Keratinocyte (primary cell): ENCODE data around the gene CFAP57. TPM values are rescaled to one million over a fixed set of nuclear protein-coding genes. Genes with fewer than 3 reads are reported as not detected.
A peak's percentile ranks its signal among the peaks of the same experiment; 100 is the strongest.

Source experiments
- DNase-seq: peaks from one replicate; pipeline ENCODE4 v3.0.0-alpha.2; 2011; ENCODE audit warnings: low read depth, missing footprints, low spot score
- FAIRE-seq: peaks from 2 replicates; lab custom pipeline; 2011; peaks lifted over from hg19 to GRCh38; lab: Jason Lieb, UNC
- H2AFZ ChIP-seq: 2 replicates; pipeline ENCODE4 v1.6.0; 2012; ENCODE audit warnings: low read length, control low read depth, inconsistent platforms; ENCODE audit not compliant: control insufficient read depth
- H3K27ac ChIP-seq: 2 replicates; pipeline ENCODE4 v1.5.1; 2011; ENCODE audit warnings: low read length; ENCODE audit not compliant: control insufficient read depth, insufficient read depth
- H3K27me3 ChIP-seq: 3 replicates; pipeline ENCODE4 v1.6.0; 2011; ENCODE audit warnings: low read length; ENCODE audit not compliant: control insufficient read depth, insufficient read depth; ENCODE audit errors: extremely low read depth
- H3K36me3 ChIP-seq, 2 experiments: 2 replicates in 1 of 2; 3 replicates in 1 of 2; pipeline ENCODE4 v1.5.1; 2011; ENCODE audit warnings: low read length in 2 of 2, mild to moderate bottlenecking in 1 of 2; ENCODE audit not compliant: control insufficient read depth in 2 of 2, insufficient read depth in 2 of 2; ENCODE audit errors: extremely low read depth in 1 of 2
- H3K4me1 ChIP-seq: 3 replicates; pipeline ENCODE4 v1.5.1; 2011; ENCODE audit warnings: low read length; ENCODE audit not compliant: control insufficient read depth, insufficient read depth; ENCODE audit errors: extremely low read depth
- H3K4me2 ChIP-seq: 3 replicates; pipeline ENCODE4 v1.6.0; 2011; ENCODE audit warnings: low read depth, low read length; ENCODE audit not compliant: control insufficient read depth, insufficient read depth; ENCODE audit errors: extremely low read depth
- H3K4me3 ChIP-seq, 3 experiments: fragments of 200-600 bp in 1 of 3; sonication (generic) in 1 of 3; 2 replicates in 2 of 3; 3 replicates in 1 of 3; pipeline ENCODE4 v1.5.1; 2011 to 2016; ENCODE audit warnings: low read length in 3 of 3, mild to moderate bottlenecking in 3 of 3, control low read depth in 2 of 3, inconsistent platforms in 1 of 3, low read depth in 1 of 3, mixed read lengths in 1 of 3, mixed run types in 1 of 3, moderate library complexity in 1 of 3; ENCODE audit not compliant: control insufficient read depth in 2 of 3, insufficient read depth in 2 of 3; ENCODE audit errors: extremely low read depth in 1 of 3
- H3K79me2 ChIP-seq: 2 replicates; pipeline ENCODE4 v1.6.0; 2012; ENCODE audit warnings: low read length; ENCODE audit not compliant: control insufficient read depth, insufficient read depth
- H3K9ac ChIP-seq: 3 replicates; pipeline ENCODE4 v1.6.0; 2011; ENCODE audit warnings: low read length; ENCODE audit not compliant: control insufficient read depth, insufficient read depth; ENCODE audit errors: extremely low read depth
- H3K9me1 ChIP-seq: 3 replicates; pipeline ENCODE4 v1.6.0; 2011; ENCODE audit warnings: low read length; ENCODE audit not compliant: control insufficient read depth, insufficient read depth; ENCODE audit errors: extremely low read depth
- H3K9me3 ChIP-seq: 2 replicates; pipeline ENCODE4 v1.5.1; 2012; ENCODE audit warnings: low read depth, low read length; ENCODE audit not compliant: control insufficient read depth
- H4K20me1 ChIP-seq: 3 replicates; pipeline ENCODE4 v1.6.0; 2011; ENCODE audit warnings: low read length; ENCODE audit not compliant: control insufficient read depth, insufficient read depth; ENCODE audit errors: extremely low read depth
- CTCF ChIP-seq, 3 experiments: IDR thresholded peaks in 1 of 3; conservative IDR thresholded peaks in 1 of 3; optimal IDR thresholded peaks in 1 of 3; 2 replicates in 2 of 3; 3 replicates in 1 of 3; pipeline versions ENCODE3 to v1.5.1; 2011; ENCODE audit warnings: low read length in 3 of 3, mild to moderate bottlenecking in 3 of 3, moderate library complexity in 2 of 3, control low read depth in 1 of 3, inconsistent platforms in 1 of 3; ENCODE audit not compliant: insufficient read depth in 2 of 3; ENCODE audit errors: extremely low read depth in 1 of 3
- EZH2 ChIP-seq: IDR thresholded peaks from one replicate; pipeline ENCODE4 v1.6.1; 2012; ENCODE audit warnings: inconsistent platforms, mild to moderate bottlenecking, low read length, moderate library complexity
- dilution Hi-C: fragments of 300-500 bp; cut with MboI; formaldehyde crosslinking; loops from one replicate; pipeline ENCODE4 v1.7.0; 2020; ENCODE audit warnings: low sequenced_read_pairs; ENCODE audit not compliant: extremely low pct_ligation_motif_present
- polyA plus RNA-seq, 5 experiments: library from polyadenylated mRNA; depleted of rRNA in 3 of 5; stranded (reverse) in 3 of 5; stranded (forward) in 1 of 5; unstranded in 1 of 5; fragments of >200 nt; gene quantifications; 1 replicate in 1 of 5; 2 replicates in 3 of 5; 3 replicates in 1 of 5; pipeline versions ENCODE4 v1.2.1 to v1.2.3, GENCODE V29; 2011 to 2012; ENCODE audit warnings: missing spikeins in 2 of 5, low read depth in 1 of 5, low replicate concordance in 1 of 5

The CFAP57 gene
- polyA plus RNA-seq, 1 donor (not counting 4 experiments of a cell fraction or from before 2014, with no cell fraction given): 0.39 TPM

GRCh38 chr1:43172527-43172972 lies 420 bp downstream of the CFAP57 start:
- peak overlapping the region; percentile 95 for H3K9ac ChIP-seq
- H2AFZ ChIP-seq: peak overlapping the region; percentile 95
- H3K27ac ChIP-seq: peak overlapping the region; percentile 81
- H3K36me3 ChIP-seq: peaks cover 13 to 25% of the 10 kb centered on the region in 2 experiments
- H3K4me1 ChIP-seq: peaks cover 10% of the 10 kb centered on the region
- H3K27me3 ChIP-seq: no peaks in the 10 kb centered on the region
- DNase-seq (peak; percentile 50), FAIRE-seq (peak; percentile 49)
- dilution Hi-C loops: no loop called here
- H3K4me3 ChIP-seq: peak overlapping the region; percentile 79 to 98 (median 96)
- H3K9me3 ChIP-seq: no peaks in the 10 kb centered on the region
- peaks cover 35% of the 10 kb centered on the region for H3K79me2 ChIP-seq
- TF ChIP-seq CTCF (optimal IDR thresholded peaks at IDR 0.05 in 1 of 3, IDR thresholded peaks at IDR 0.05 in 1 of 3, conservative IDR thresholded peaks at IDR 0.05 in 1 of 3; ENCODE audit: extremely low read depth in 1 of 3, insufficient read depth in 2 of 3, low read length in 3 of 3): no peak
- TF ChIP-seq EZH2: no peak
- H4K20me1 ChIP-seq: peaks cover 5% of the 10 kb centered on the region
- peak overlapping the region; percentile 84 for H3K4me2 ChIP-seq
- no peaks in the 10 kb centered on the region for H3K9me1 ChIP-seq

GRCh38 chr1:43174873-43175272 lies 2.7 kb downstream of the CFAP57 start:
- FAIRE-seq: no peak
- dilution Hi-C loops: no loop called here

More at GRCh38 chr1:43174873-43175272, 2.7 kb downstream of the CFAP57 start:
- TF ChIP-seq EZH2 (no peak), CTCF (optimal IDR thresholded peaks at IDR 0.05 in 1 of 3, IDR thresholded peaks at IDR 0.05 in 1 of 3, conservative IDR thresholded peaks at IDR 0.05 in 1 of 3; ENCODE audit: extremely low read depth in 1 of 3, insufficient read depth in 2 of 3, low read length in 3 of 3) (no peak)
- Histone ChIP-seq H3K79me2 (peaks cover 23% of the 10 kb centered on the region), H3K27me3 (no peaks in the 10 kb centered on the region), H3K36me3 (peaks cover 3 to 7% of the 10 kb centered on the region in 2 experiments), H3K9me1 (no peaks in the 10 kb centered on the region), H3K4me2 (no peak overlapping the region), H3K9me3 (no peaks in the 10 kb centered on the region), H3K4me1 (peaks cover 10% of the 10 kb centered on the region), H4K20me1 (peaks cover 5% of the 10 kb centered on the region), H3K9ac (no peak overlapping the region), H3K4me3 (no peak overlapping the region), H2AFZ (no peak overlapping the region), H3K27ac (no peak overlapping the region)
- DNase-seq: no peak
